RWPE1 (cell line): ENCODE data around the gene ADK.

Experiments
- CTCF ChIA-PET: fragments of 350-600 bp; sonication (Branson Sonifier 250); formaldehyde crosslinking; extraction: SDS; loops from one replicate; lab custom pipeline; 2021; lab: Yijun Ruan, JAX
- POLR2A ChIA-PET: fragments of 400-600 bp; formaldehyde crosslinking; extraction: SDS; loops from one replicate; lab custom pipeline; 2020; ENCODE audit warnings: antibody characterized with exemption; ENCODE audit not compliant: low non-redundant PET; lab: Yijun Ruan, JAX
- DNase-seq: peaks from one replicate; pipeline ENCODE4 v3.0.0; 2012; ENCODE audit warnings: low spot score
- H3K27ac ChIP-seq: fragments of 450-650 bp; 2 replicates; pipeline ENCODE4 v1.5.1; 2017
- TF ChIP-seq, protein P1 (sequence below): fragments of 450-650 bp; conservative IDR thresholded peaks from 2 replicates; pipeline ENCODE4 v1.5.1; 2017; ENCODE audit warnings: low read depth, mild to moderate bottlenecking

ADK gene

DNA sequence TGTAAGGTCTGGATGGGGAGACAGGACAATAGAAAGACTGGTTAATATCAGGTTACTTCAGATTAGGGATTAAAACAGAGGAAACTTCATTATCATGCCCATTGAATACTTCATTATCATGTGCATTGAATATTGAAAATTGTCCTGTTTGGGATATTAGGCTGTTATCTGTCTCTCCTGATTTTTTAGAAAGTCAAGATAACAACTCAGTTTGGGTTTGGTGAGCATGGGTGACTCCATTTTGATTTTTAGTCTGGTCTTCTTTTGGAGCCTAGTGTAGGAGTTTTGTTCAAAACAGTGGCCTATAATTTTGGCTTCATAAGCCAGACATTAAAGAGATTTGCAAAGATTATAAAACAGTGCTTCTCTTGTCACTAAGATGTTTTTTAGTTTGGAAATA lies 95.5 kb downstream of the ADK start:
- ChIA-PET CTCF (interaction anchor here (0.6 kb wide), 1 partner anchor 42 kb away, joined by 3 read pairs; no protein-coding TSS in a partner anchor), POLR2A (no interaction called here)
- no peak for DNase-seq
- no peak overlapping the region for H3K27ac ChIP-seq
- TF ChIP-seq, protein P1, sequence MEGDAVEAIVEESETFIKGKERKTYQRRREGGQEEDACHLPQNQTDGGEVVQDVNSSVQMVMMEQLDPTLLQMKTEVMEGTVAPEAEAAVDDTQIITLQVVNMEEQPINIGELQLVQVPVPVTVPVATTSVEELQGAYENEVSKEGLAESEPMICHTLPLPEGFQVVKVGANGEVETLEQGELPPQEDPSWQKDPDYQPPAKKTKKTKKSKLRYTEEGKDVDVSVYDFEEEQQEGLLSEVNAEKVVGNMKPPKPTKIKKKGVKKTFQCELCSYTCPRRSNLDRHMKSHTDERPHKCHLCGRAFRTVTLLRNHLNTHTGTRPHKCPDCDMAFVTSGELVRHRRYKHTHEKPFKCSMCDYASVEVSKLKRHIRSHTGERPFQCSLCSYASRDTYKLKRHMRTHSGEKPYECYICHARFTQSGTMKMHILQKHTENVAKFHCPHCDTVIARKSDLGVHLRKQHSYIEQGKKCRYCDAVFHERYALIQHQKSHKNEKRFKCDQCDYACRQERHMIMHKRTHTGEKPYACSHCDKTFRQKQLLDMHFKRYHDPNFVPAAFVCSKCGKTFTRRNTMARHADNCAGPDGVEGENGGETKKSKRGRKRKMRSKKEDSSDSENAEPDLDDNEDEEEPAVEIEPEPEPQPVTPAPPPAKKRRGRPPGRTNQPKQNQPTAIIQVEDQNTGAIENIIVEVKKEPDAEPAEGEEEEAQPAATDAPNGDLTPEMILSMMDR, result no peak

DNA sequence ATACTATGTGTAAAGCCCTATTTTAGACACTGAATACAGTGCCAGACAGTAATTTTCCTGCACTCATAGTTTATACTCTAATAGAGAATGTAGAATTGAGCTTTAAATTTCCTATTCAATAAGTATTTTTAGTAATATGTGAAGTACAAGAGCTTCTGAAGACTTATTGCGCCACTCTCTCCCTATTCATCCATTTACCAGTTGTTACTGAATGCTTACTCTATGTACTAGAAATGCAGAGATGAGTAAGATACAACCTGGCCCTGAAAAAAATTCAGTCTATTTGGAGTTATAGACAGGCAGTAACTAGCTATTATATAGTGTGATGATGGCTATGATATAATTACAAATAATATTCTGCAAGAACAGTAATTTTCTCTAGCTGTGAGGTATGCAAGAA lies 98.8 kb downstream of the ADK start:
- POLR2A ChIA-PET, result no interaction called here
- TF ChIP-seq, protein P1, result no peak
- CTCF ChIA-PET, result interaction anchor here (0.6 to 0.7 kb wide), 2 partner anchors 101 to 819 kb away, joined by 3 read pairs; no protein-coding TSS in a partner anchor
- DNase-seq, result no peak
- H3K27ac ChIP-seq, result no peak overlapping the region

DNA sequence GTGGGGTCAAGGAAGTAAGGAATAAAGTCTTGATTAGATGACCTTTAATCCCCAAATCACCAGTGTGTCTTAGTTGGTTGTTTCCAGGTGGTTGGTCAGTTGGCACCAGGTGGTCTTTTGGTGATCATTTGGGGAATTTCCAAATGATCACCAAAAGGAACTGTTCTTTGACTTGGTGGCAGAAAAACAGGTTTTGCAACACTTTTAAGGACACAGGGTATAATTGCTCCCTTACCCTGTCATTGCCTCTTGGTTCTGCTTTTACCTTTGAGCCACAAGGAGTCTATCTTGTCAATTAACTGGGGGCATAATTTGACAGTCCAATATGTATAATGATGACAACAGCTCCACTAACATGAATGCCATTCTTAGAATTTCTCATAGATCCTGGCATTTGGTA lies 104.2 kb downstream of the ADK start:
- TF ChIP-seq, protein P1, result no peak
- ChIA-PET CTCF (interaction anchor here (0.6 to 1.4 kb wide), 2 partner anchors 11 to 30 kb away, joined by 3 read pairs; no protein-coding TSS in a partner anchor), POLR2A (no interaction called here)
- DNase-seq, result no peak
- H3K27ac ChIP-seq, result no peak overlapping the region

DNA sequence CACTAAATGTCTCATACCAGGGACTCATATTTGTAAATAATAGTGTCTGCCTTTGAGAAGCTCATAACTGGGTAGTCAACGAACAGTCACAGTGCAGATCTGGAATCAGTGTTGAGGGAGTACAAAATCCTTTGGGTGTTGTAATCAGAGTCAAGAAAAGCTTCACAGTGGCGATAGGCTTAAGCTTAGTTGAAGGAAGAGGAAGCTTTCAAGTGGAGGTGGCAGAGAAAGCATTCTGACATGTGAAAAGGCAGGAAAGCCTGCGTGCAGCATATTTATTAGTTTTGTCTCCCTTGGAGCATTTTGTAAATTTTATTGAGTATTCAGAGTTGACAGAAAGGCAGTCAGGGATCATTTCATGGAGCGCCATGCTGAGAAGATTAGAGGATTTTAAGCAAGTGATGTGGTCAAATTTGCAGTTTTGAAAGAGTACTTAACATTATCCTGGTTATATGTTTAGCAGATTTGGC lies 104.9 kb downstream of the ADK start:
- DNase-seq, result no peak
- H3K27ac ChIP-seq, result no peak overlapping the region
- TF ChIP-seq, protein P1, result no peak
- CTCF ChIA-PET, result no interaction called here
- POLR2A ChIA-PET, result no interaction called here

DNA sequence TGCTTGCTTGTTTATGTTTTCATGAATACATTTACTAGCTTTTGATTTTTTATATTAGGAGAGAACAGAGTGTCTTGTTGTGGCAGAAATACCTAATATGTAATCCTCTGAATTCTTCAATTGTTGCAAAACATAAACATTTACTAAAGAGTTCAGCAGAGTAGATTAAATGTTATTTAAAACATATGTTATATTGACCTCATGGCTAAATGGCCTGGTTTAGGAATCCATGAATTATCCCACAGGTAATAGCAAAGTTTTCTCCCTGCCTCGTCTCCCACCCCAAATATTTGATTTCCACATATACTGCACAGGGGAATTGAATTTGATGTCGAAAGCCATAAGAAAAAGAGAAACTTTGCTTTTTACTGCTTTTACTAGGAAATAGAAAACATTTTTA lies 111.8 kb downstream of the ADK start:
- no peak for DNase-seq
- POLR2A ChIA-PET, result no interaction called here
- no peak overlapping the region for H3K27ac ChIP-seq
- TF ChIP-seq, protein P1, result no peak
- CTCF ChIA-PET, result no interaction called here

DNA sequence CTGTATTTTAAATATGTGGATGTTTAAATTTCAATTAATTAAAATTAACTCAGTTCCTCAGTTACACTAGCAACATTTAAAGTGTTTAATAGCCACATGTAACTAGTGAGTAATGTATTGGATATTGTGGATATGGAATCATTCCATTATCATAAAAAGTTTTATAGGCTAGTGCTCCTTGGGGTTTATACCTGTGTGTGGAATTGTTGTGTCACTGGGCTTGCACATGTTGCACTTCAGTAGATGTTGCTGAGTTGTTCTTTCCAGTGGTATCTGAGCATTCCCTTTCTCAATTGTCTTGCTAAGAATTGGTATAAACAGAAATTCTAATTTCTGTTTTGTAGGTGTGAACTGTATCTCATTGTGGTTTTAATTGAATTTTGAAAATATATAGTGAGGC lies 113.0 kb downstream of the ADK start:
- ChIA-PET CTCF (no interaction called here), POLR2A (no interaction called here)
- H3K27ac ChIP-seq, result no peak overlapping the region
- TF ChIP-seq, protein P1, result no peak
- no peak for DNase-seq

DNA sequence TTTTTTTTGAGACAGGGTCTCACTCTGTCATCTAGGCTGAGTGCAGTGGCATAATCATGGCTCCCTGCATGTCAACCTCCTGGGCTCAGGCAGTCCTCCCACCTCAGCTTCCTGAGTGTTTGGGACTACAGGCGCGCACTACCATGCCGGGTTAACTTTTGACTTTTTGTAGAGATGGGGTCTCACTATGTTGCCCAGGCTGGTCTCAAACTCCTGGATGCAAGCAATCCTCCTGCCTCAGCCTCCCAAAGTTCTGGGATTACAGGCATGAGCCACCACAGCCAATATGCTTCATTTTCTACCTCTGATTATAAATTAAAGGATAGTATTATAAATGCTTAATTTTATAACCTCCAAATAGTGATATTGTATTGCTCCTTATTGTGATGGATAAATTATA lies 121.3 kb downstream of the ADK start:
- POLR2A ChIA-PET, result no interaction called here
- TF ChIP-seq, protein P1, result no peak
- CTCF ChIA-PET, result interaction anchor here (0.7 kb wide), 1 partner anchor 107 kb away, joined by 3 read pairs; no protein-coding TSS in a partner anchor
- DNase-seq, result no peak
- no peak overlapping the region for H3K27ac ChIP-seq
